H9 (cell line): ENCODE measurements around the gene SNRNP48. TPM values are rescaled to one million over a fixed set of nuclear protein-coding genes. Genes with fewer than 3 reads are reported as not detected.

ENCODE experiments used
- DNase-seq: peaks from one replicate; pipeline ENCODE4 v3.0.0-alpha.2; 2017
- H2AFZ ChIP-seq: one replicate; pipeline ENCODE4 v1.6.1; 2013; ENCODE audit warnings: mild to moderate bottlenecking, low read length, control low read depth, moderate library complexity
- H2AK5ac ChIP-seq: 2 replicates; pipeline ENCODE4 v1.6.1; 2013; ENCODE audit warnings: low read length, control low read depth, mixed read lengths; ENCODE audit not compliant: insufficient read length
- H2BK120ac ChIP-seq: one replicate; pipeline ENCODE4 v1.6.1; 2013; ENCODE audit warnings: low read depth, mild to moderate bottlenecking, low read length, control low read depth, inconsistent platforms; ENCODE audit not compliant: poor library complexity, severe bottlenecking
- H2BK12ac ChIP-seq: 2 replicates; pipeline ENCODE4 v1.6.1; 2013; ENCODE audit warnings: low read length, control low read depth, mixed read lengths, low read depth; ENCODE audit not compliant: insufficient read length
- H2BK15ac ChIP-seq: 2 replicates; pipeline ENCODE4 v1.6.1; 2013; ENCODE audit warnings: low read depth, low read length, control low read depth
- H2BK20ac ChIP-seq: one replicate; pipeline ENCODE4 v1.6.1; 2013; ENCODE audit warnings: low read depth, mild to moderate bottlenecking, low read length, control low read depth, inconsistent platforms; ENCODE audit not compliant: poor library complexity, severe bottlenecking
- H2BK5ac ChIP-seq: 2 replicates; pipeline ENCODE4 v1.6.1; 2013; ENCODE audit warnings: low read length, control low read depth, mixed read lengths; ENCODE audit not compliant: insufficient read length
- H3K14ac ChIP-seq: 2 replicates; pipeline ENCODE4 v1.6.1; 2013; ENCODE audit warnings: low read length, control low read depth; ENCODE audit not compliant: insufficient read depth
- H3K18ac ChIP-seq: 2 replicates; pipeline ENCODE4 v1.6.1; 2013; ENCODE audit warnings: low read depth, mild to moderate bottlenecking, mixed read lengths, low read length, control low read depth; ENCODE audit not compliant: insufficient read length
- H3K23ac ChIP-seq: 2 replicates; pipeline ENCODE4 v1.6.1; 2013; ENCODE audit warnings: low read length, control low read depth, mixed read lengths, low read depth; ENCODE audit not compliant: insufficient read length
- H3K23me2 ChIP-seq: 2 replicates; pipeline ENCODE4 v1.6.1; 2013; ENCODE audit warnings: low read depth, mild to moderate bottlenecking, mixed read lengths, low read length, control low read depth; ENCODE audit not compliant: insufficient read length, poor library complexity, severe bottlenecking
- H3K27ac ChIP-seq: 2 replicates; pipeline ENCODE4 v1.5.1; 2013; ENCODE audit warnings: low read length, control low read depth, mixed read lengths, low read depth; ENCODE audit not compliant: insufficient read length
- H3K27me3 ChIP-seq: 2 replicates; pipeline ENCODE4 v1.6.1; 2013; ENCODE audit warnings: low read length, control low read depth, inconsistent platforms; ENCODE audit not compliant: insufficient read depth
- H3K4ac ChIP-seq: 2 replicates; pipeline ENCODE4 v1.6.1; 2013; ENCODE audit warnings: low read depth, mild to moderate bottlenecking, control low read depth, inconsistent platforms, low read length, moderate library complexity
- H3K4me1 ChIP-seq: 2 replicates; pipeline ENCODE4 v1.6.1; 2013; ENCODE audit warnings: low read length, control low read depth, inconsistent platforms; ENCODE audit not compliant: insufficient read depth
- H3K4me2 ChIP-seq: 2 replicates; pipeline ENCODE4 v1.6.1; 2013; ENCODE audit warnings: low read length, control low read depth, mixed read lengths; ENCODE audit not compliant: insufficient read length, insufficient read depth
- H3K56ac ChIP-seq: 2 replicates; pipeline ENCODE4 v1.6.1; 2013; ENCODE audit warnings: low read depth, mild to moderate bottlenecking, mixed read lengths, low read length, control low read depth; ENCODE audit not compliant: insufficient read length
- H3K79me1 ChIP-seq: 2 replicates; pipeline ENCODE4 v1.6.1; 2013; ENCODE audit warnings: low read depth, mild to moderate bottlenecking, moderate library complexity, low read length, control low read depth, inconsistent platforms; ENCODE audit not compliant: insufficient read depth, poor library complexity, severe bottlenecking
- H3K79me2 ChIP-seq: 2 replicates; pipeline ENCODE4 v1.6.1; 2013; ENCODE audit warnings: low read length, control low read depth, inconsistent platforms; ENCODE audit not compliant: insufficient read depth
- H3K9ac ChIP-seq: 2 replicates; pipeline ENCODE4 v1.6.1; 2013; ENCODE audit warnings: low read length, control low read depth, mixed read lengths; ENCODE audit not compliant: insufficient read length; ENCODE audit errors: extremely low read depth
- H3K9me3 ChIP-seq: one replicate; pipeline ENCODE4 v1.6.1; 2013; ENCODE audit warnings: low read depth, low read length, inconsistent platforms; ENCODE audit not compliant: control insufficient read depth
- H3T11ph ChIP-seq: one replicate; pipeline ENCODE4 v1.6.1; 2013; ENCODE audit warnings: mild to moderate bottlenecking, low read length, control low read depth, inconsistent platforms
- H4K20me1 ChIP-seq: one replicate; pipeline ENCODE4 v1.6.1; 2013; ENCODE audit not compliant: control insufficient read depth, insufficient read length, insufficient read depth
- H4K5ac ChIP-seq: 2 replicates; pipeline ENCODE4 v1.6.1; 2013; ENCODE audit warnings: low read depth, mild to moderate bottlenecking, mixed read lengths, low read length, control low read depth; ENCODE audit not compliant: insufficient read length
- H4K8ac ChIP-seq: replicated peaks from 2 replicates; pipeline ENCODE4 v1.6.1; 2013; ENCODE audit warnings: low read length, control low read depth, mixed read lengths, low read depth; ENCODE audit not compliant: insufficient read length
- H4K91ac ChIP-seq: 2 replicates; pipeline ENCODE4 v1.6.1; 2013; ENCODE audit warnings: low read depth, mild to moderate bottlenecking, moderate library complexity, mixed read lengths, low read length, control low read depth; ENCODE audit not compliant: insufficient read length
- H3K27ac Mint-ChIP-seq, 3 experiments: 2 replicates in 2 of 3; 3 replicates in 1 of 3; pipeline ENCODE4 v1.8.0; 2020 to 2021; ENCODE audit warnings: mixed read lengths in 3 of 3, mild to moderate bottlenecking in 1 of 3, moderate library complexity in 1 of 3
- H3K27me3 Mint-ChIP-seq: 2 replicates; pipeline ENCODE4 v1.8.0; 2021; ENCODE audit warnings: low read depth, mild to moderate bottlenecking, moderate library complexity, mixed read lengths
- H3K36me3 Mint-ChIP-seq, 3 experiments: 2 replicates in 2 of 3; 3 replicates in 1 of 3; pipeline ENCODE4 v1.8.0; 2020 to 2021; ENCODE audit warnings: low read depth in 3 of 3, mixed read lengths in 3 of 3; ENCODE audit not compliant: insufficient read depth in 1 of 3
- H3K4me1 Mint-ChIP-seq, 2 experiments: 2 replicates each; pipeline ENCODE4 v1.8.0; 2020; ENCODE audit warnings: mixed read lengths in 2 of 2
- H3K4me3 Mint-ChIP-seq, 2 experiments: 2 replicates in 1 of 2; 3 replicates in 1 of 2; pipeline ENCODE4 v1.8.0; 2020 to 2021; ENCODE audit warnings: mild to moderate bottlenecking in 2 of 2, mixed read lengths in 2 of 2, moderate library complexity in 1 of 2
- H3K9me3 Mint-ChIP-seq, 2 experiments: 2 replicates in 1 of 2; 3 replicates in 1 of 2; pipeline ENCODE4 v1.8.0; 2020; ENCODE audit warnings: mild to moderate bottlenecking in 2 of 2, mixed read lengths in 2 of 2, moderate library complexity in 1 of 2
- WGBS: extraction: QIAGEN DNeasy Blood & Tissue Kit; methylation state at CpG from one replicate; pipeline ENCODE4 v1.1.7; 2013; ENCODE audit warnings: missing lambda C conversion rate, low lambda C conversion rate, mixed read lengths; ENCODE audit not compliant: insufficient read length; ENCODE audit errors: extremely low coverage; 5-methylcytosine and 5-hydroxymethylcytosine counted together
- total RNA-seq: library from RNA; stranded (reverse); gene quantifications from 2 replicates; pipeline ENCODE4 v1.2.1, GENCODE V29; 2021
- TF ChIP-seq, protein P1 (sequence below): fragments of 200-600 bp; sonication (generic); conservative IDR thresholded peaks from 3 replicates; pipeline ENCODE4 v1.8.0; 2021; ENCODE audit warnings: antibody characterized with exemption, mild to moderate bottlenecking

The SNRNP48 gene
- total RNA-seq, 1 experiment from 2014 or later, result 16.9 TPM

GRCh38 chr6:7637533-7637932 is 47.5 kb downstream of the SNRNP48 start:
- no peak overlapping the region for H2BK15ac ChIP-seq
- H2BK20ac ChIP-seq, result no peak overlapping the region
- no peak overlapping the region for H4K8ac ChIP-seq
- Mint-ChIP-seq H3K4me3 (no peak overlapping the region), H3K36me3 (no peaks in the 10 kb centered on the region), H3K4me1 (no peaks in the 10 kb centered on the region), H3K27me3 (no peaks in the 10 kb centered on the region; the same call in 1 of the 2 replicates), H3K9me3 (no peaks in the 10 kb centered on the region), H3K27ac (no peak overlapping the region)
- H3K4me2 ChIP-seq, result no peak overlapping the region
- H3K79me1 ChIP-seq, result no peaks in the 10 kb centered on the region
- TF ChIP-seq, protein P1, sequence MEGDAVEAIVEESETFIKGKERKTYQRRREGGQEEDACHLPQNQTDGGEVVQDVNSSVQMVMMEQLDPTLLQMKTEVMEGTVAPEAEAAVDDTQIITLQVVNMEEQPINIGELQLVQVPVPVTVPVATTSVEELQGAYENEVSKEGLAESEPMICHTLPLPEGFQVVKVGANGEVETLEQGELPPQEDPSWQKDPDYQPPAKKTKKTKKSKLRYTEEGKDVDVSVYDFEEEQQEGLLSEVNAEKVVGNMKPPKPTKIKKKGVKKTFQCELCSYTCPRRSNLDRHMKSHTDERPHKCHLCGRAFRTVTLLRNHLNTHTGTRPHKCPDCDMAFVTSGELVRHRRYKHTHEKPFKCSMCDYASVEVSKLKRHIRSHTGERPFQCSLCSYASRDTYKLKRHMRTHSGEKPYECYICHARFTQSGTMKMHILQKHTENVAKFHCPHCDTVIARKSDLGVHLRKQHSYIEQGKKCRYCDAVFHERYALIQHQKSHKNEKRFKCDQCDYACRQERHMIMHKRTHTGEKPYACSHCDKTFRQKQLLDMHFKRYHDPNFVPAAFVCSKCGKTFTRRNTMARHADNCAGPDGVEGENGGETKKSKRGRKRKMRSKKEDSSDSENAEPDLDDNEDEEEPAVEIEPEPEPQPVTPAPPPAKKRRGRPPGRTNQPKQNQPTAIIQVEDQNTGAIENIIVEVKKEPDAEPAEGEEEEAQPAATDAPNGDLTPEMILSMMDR, result no peak
- no peaks in the 10 kb centered on the region for H3K27me3 ChIP-seq
- no peak overlapping the region for H2AFZ ChIP-seq
- H2BK120ac ChIP-seq, result no peak overlapping the region
- H2BK5ac ChIP-seq, result no peak overlapping the region
- H2AK5ac ChIP-seq, result no peak overlapping the region
- H3K4ac ChIP-seq, result no peak overlapping the region
- no peak overlapping the region for H4K5ac ChIP-seq
- H3K56ac ChIP-seq, result no peak overlapping the region
- H3K9me3 ChIP-seq, result no peaks in the 10 kb centered on the region
- no peak overlapping the region for H4K91ac ChIP-seq
- no peak overlapping the region for H2BK12ac ChIP-seq
- H3K18ac ChIP-seq, result no peak overlapping the region
- H3K27ac ChIP-seq, result no peak overlapping the region
- H3K23ac ChIP-seq, result no peak overlapping the region
- H3T11ph ChIP-seq, result no peak overlapping the region
- no peaks in the 10 kb centered on the region for H3K4me1 ChIP-seq
- H3K9ac ChIP-seq, result no peak overlapping the region
- no peaks in the 10 kb centered on the region for H4K20me1 ChIP-seq
- no CpG with 5 or more reads among the region's 3 CpGs for WGBS
- no peaks in the 10 kb centered on the region for H3K79me2 ChIP-seq
- no peak for DNase-seq
- H3K23me2 ChIP-seq, result no peaks in the 10 kb centered on the region
- no peak overlapping the region for H3K14ac ChIP-seq
